HFF-Myc (cell line): ENCODE results near the gene EYA3.

Experiments
- DNase-seq: peaks from one replicate; pipeline ENCODE4 v3.0.0-alpha.2; 2011; ENCODE audit warnings: low read depth; ENCODE audit errors: extremely low read depth
- H3K4me3 ChIP-seq: replicated peaks from 2 replicates; pipeline ENCODE4 v1.5.1; 2011; ENCODE audit warnings: low read depth, mild to moderate bottlenecking, control low read depth, low read length
- TF ChIP-seq, protein P1 (sequence below): IDR thresholded peaks from 2 replicates; pipeline ENCODE4 v1.5.1; 2012; ENCODE audit warnings: mild to moderate bottlenecking, low read depth, low read length, control low read depth; ENCODE audit errors: missing control alignments

The EYA3 gene

DNA sequence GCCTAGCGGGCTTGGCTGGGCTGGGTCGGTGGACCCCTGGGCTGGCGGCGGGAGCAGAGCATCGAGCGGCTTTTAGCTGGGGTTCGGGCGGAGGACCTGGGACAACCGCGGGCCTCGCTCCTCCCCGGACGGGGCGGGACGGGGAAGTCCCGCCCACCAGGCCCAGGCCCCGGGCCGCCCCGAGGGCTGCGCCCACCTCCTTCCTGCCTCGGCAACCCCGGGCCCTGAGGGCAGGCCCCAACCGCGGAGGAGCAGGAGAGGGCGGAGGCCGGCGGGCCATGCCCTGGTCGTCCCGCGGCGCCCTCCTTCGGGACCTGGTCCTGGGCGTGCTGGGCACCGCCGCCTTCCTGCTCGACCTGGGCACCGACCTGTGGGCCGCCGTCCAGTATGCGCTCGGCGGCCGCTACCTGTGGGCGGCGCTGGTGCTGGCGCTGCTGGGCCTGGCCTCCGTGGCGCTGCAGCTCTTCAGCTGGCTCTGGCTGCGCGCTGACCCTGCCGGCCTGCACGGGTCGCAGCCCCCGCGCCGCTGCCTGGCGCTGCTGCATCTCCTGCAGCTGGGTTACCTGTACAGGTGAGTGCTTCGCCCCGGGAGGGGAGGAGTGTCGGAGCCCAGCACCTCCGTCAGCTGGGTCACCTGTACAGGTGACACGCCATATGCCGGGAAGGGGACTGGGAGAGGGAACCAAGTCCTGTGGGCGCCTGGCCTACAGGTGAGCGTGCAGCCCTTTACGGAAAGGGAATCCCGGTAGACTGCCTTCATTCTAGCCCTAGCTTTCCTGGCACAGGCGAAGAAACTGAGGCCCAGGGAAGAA, 128.4 kb downstream of the EYA3 start, which contains the start of gene XKR8:
Gene XKR8 (plus strand): TSS at position 182 of the 812 bp plus-strand sequence. CDS start 97 bp downstream, at position 279.
- TF ChIP-seq, protein P1, sequence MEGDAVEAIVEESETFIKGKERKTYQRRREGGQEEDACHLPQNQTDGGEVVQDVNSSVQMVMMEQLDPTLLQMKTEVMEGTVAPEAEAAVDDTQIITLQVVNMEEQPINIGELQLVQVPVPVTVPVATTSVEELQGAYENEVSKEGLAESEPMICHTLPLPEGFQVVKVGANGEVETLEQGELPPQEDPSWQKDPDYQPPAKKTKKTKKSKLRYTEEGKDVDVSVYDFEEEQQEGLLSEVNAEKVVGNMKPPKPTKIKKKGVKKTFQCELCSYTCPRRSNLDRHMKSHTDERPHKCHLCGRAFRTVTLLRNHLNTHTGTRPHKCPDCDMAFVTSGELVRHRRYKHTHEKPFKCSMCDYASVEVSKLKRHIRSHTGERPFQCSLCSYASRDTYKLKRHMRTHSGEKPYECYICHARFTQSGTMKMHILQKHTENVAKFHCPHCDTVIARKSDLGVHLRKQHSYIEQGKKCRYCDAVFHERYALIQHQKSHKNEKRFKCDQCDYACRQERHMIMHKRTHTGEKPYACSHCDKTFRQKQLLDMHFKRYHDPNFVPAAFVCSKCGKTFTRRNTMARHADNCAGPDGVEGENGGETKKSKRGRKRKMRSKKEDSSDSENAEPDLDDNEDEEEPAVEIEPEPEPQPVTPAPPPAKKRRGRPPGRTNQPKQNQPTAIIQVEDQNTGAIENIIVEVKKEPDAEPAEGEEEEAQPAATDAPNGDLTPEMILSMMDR = peak; percentile 26
- peak; percentile 11 for DNase-seq
- peak within 1 kb of the TSS; percentile 55 for H3K4me3 ChIP-seq

DNA sequence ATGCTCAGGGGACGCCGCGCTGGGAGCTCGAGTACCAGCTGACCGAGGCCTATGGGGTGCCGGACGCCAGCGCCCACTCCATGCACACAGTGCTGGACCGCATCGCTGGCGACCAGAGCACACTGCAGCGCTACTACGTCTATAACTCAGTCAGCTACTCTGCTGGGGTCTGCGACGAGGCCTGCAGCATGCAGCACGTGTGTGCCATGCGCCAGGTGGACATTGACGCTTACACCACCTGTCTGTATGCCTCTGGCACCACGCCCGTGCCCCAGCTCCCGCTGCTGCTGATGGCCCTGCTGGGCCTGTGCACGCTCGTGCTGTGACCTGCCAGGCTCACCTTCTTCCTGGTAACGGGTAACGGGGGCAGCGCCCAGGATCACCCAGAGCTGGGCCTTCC, 129.9 kb downstream of the EYA3 start:
- no peak for DNase-seq
- no peak overlapping the region for H3K4me3 ChIP-seq
- TF ChIP-seq, protein P1 = no peak

DNA sequence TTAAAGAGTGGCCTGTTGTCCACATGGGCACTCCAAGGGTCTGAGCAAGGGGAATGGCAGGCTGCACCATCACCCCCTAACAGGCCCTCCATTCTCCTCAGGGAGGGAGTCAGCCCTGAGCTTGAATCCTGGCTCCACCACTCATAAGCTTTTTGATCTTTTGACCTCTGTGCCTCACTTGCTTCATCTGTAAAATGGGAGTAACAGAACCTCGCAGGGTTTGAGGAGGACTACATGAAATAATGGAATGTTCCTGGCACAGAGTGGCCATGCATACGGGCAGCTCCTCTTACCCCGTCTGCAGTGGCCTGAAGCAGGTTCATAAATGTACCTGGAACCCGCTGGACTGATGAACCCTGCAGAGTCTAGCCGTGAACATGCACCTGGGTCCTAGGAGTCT, 130.8 kb downstream of the EYA3 start:
- no peak for DNase-seq
- TF ChIP-seq, protein P1 = no peak
- no peak overlapping the region for H3K4me3 ChIP-seq

DNA sequence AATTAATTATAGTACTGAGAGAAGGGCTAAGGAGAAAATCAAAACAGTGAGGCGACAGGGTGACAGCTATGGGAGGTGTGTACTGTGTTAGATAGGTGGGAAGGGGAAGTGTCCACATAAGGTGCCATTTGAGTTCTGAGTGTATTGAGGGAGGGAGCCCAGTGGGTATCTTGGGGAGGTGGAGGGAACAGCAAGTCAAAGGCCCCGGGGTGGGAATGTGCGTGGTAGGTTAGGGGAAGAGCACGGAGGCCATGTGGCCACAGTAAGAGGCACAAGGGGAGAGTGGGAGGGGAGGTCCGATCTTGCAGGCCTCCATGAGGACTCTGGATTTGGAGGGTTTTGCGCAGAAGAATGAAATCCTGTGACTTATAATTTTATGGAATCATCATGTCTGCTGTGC, 131.6 kb downstream of the EYA3 start:
- no peak for DNase-seq
- H3K4me3 ChIP-seq = no peak overlapping the region
- TF ChIP-seq, protein P1 = no peak

DNA sequence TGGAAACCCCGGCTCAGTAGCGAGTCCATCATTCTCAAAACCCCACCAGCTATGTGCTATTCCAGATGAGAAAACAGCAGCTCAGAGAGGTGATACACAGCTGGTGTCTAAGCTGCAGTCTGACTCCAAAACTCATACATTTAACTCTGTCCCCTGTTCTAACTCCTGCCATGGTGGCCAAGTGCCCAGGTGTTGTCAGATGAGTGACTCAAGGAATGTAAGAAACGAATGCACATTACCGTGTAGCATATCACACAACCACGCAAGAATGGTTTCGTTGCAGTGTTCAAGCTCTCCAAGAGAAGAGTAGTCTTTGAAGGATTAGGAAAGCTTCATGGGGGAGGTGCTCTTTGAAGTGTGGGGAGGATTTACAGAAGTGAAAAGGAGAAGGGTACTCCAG, 133.3 kb downstream of the EYA3 start:
- TF ChIP-seq, protein P1 = no peak

DNA sequence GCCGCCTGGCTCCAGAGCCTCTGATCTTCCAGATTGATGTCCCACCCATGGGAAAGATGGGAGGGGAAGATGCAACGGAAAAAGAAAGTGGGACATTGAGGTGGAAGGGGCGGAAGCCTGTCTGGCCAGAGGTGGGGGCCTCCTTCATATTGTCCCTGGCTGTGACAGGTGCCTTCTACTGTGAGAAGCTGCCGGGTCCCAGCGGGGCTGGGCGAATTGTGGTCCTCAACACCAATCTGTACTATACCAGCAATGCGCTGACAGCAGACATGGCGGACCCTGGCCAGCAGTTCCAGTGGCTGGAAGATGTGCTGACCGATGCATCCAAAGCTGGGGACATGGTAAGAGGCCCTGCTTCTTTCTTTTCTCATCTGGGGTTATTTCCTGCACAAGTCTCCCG, 134.2 kb downstream of the EYA3 start:
- DNase-seq = no peak
- TF ChIP-seq, protein P1 = no peak
- no peak overlapping the region for H3K4me3 ChIP-seq

More for the DNA sequence above, 133.3 kb downstream of the EYA3 start:
- no peak overlapping the region for H3K4me3 ChIP-seq
- DNase-seq = no peak
